Naive thymus-derived CD8-positive, alpha-beta T cell (primary cell): ENCODE measurements around the gene SCPEP1. TPM values are rescaled to one million over a fixed set of nuclear protein-coding genes. Genes with fewer than 3 reads are reported as not detected.
A peak's percentile ranks its signal among the peaks of the same experiment; 100 is the strongest.
"Not testable (repeated sequence)": the region's sequence is repeated elsewhere in the genome, so short reads cannot be mapped to it uniquely, and the experiment has no call there.

Source experiments
- ATAC-seq, 2 donors: fragments of 150-1000 bp; cut with Tn5 transposase in 1 of 2; sonication (Bioruptor Pico), chemical (Tn5 transposase) in 1 of 2; 1 replicate in 1 of 2; 2 replicates in 1 of 2; pipeline ENCODE4 v1.10.0; 2021; ENCODE audit warnings: mild to moderate bottlenecking in 2 of 2, moderate library complexity in 2 of 2
- POLR2A ChIA-PET: fragments of 350-600 bp; sonication (Branson Sonifier 250); formaldehyde crosslinking; loops from one replicate; lab custom pipeline; 2021; ENCODE audit warnings: antibody characterized with exemption; lab: Charles Lee
- DNase-seq, 10 donors: peaks; one replicate each; pipeline versions ENCODE4 v3.0.0 to v3.0.0-alpha.2; 2020 to 2022
- H3K27ac Mint-ChIP-seq, 10 donors: one replicate each; pipeline ENCODE4 v1.8.0; 2020 to 2022; ENCODE audit warnings: mild to moderate bottlenecking in 10 of 10, mixed read lengths in 10 of 10, moderate library complexity in 4 of 10, inconsistent platforms in 1 of 10
- H3K27me3 Mint-ChIP-seq, 5 donors: one replicate each; pipeline ENCODE4 v1.8.0; 2021 to 2022; ENCODE audit warnings: mixed read lengths in 5 of 5
- H3K36me3 Mint-ChIP-seq, 3 donors: one replicate each; pipeline ENCODE4 v1.8.0; 2020 to 2022; ENCODE audit warnings: mixed read lengths in 3 of 3, mild to moderate bottlenecking in 2 of 3, inconsistent platforms in 1 of 3
- H3K4me1 Mint-ChIP-seq, 4 donors: one replicate each; pipeline ENCODE4 v1.8.0; 2021 to 2022; ENCODE audit warnings: mixed read lengths in 4 of 4
- H3K4me3 Mint-ChIP-seq, 10 donors: one replicate each; pipeline ENCODE4 v1.8.0; 2020 to 2022; ENCODE audit warnings: mild to moderate bottlenecking in 10 of 10, mixed read lengths in 10 of 10, moderate library complexity in 6 of 10, inconsistent platforms in 1 of 10
- H3K9me3 Mint-ChIP-seq, 9 donors: one replicate each; pipeline ENCODE4 v1.8.0; 2020 to 2022; ENCODE audit warnings: mixed read lengths in 9 of 9, mild to moderate bottlenecking in 3 of 9, inconsistent platforms in 1 of 9, moderate library complexity in 1 of 9
- polyA plus RNA-seq, 3 donors: library from polyadenylated mRNA; unstranded; fragments of 300-500 nt; fragmentation: Illumina TruSeq; gene quantifications; one replicate each; pipeline ENCODE4 v1.2.3, GENCODE V29; 2021
- total RNA-seq, 8 experiments: library from RNA in 2 of 8; stranded (reverse) in 2 of 8; gene quantifications; one replicate each; pipeline ENCODE4 v1.2.3 and lab custom pipeline; 2021 to 2026

SCPEP1 gene
- total and polyA plus RNA-seq, 5 experiments from 2014 or later, result 17.6 to 32.7 (median 28.2) TPM

- Mint-ChIP-seq H3K27me3 (no peaks in the 10 kb centered on the region), H3K4me1 (peaks cover 0 to 2% (median 0%) of the 10 kb centered on the region in 4 donors), H3K4me3 (no peak overlapping the region), H3K27ac (peak overlapping the region in 1 of 10 donors; percentile 41), H3K9me3 (no peaks in the 10 kb centered on the region), H3K36me3 (peaks cover 5 to 87% (median 32%) of the 10 kb centered on the region in 3 donors)
- ATAC-seq, result peak; percentile 53 to 78
- DNase-seq, result peak in 4 of 10 donors; percentile 10 to 68 (median 62)
- POLR2A ChIA-PET, result no interaction called here
Measured at GRCh38 chr17:56939869-56940484, 38.0 kb upstream of the SCPEP1 start.

GRCh38 chr17:56943505-56944125, 34.3 kb upstream of the SCPEP1 start:
- Mint-ChIP-seq H3K27me3 (no peaks in the 10 kb centered on the region), H3K4me1 (peaks cover 0 to 2% (median 0%) of the 10 kb centered on the region in 4 donors), H3K4me3 (no peak overlapping the region), H3K27ac (peak overlapping the region in 1 of 10 donors; percentile 26), H3K9me3 (no peaks in the 10 kb centered on the region), H3K36me3 (peaks cover 0 to 90% (median 25%) of the 10 kb centered on the region in 3 donors)
- DNase-seq, result no peak
- POLR2A ChIA-PET, result interaction anchor here (0.7 kb wide), 1 partner anchor 85 kb away, joined by 3 read pairs; no protein-coding TSS in a partner anchor
- ATAC-seq, result no peak

GRCh38 chr17:56945938-56946505, 31.9 kb upstream of the SCPEP1 start:
- H3K9me3 Mint-ChIP-seq, result no peaks in the 10 kb centered on the region
- DNase-seq (no peak), ATAC-seq (no peak)
- no peaks in the 10 kb centered on the region for H3K27me3 Mint-ChIP-seq
- no peak overlapping the region for H3K27ac Mint-ChIP-seq
- POLR2A ChIA-PET, result no interaction called here
- H3K4me1 Mint-ChIP-seq, result peaks cover 0 to 6% (median 2%) of the 10 kb centered on the region in 4 donors
- H3K4me3 Mint-ChIP-seq, result no peak overlapping the region
- H3K36me3 Mint-ChIP-seq, result peaks cover 0 to 92% (median 27%) of the 10 kb centered on the region in 3 donors

- Mint-ChIP-seq H3K4me3 (no peak overlapping the region), H3K4me1 (peaks cover 0 to 9% (median 3%) of the 10 kb centered on the region in 4 donors), H3K36me3 (peaks cover 0 to 84% (median 20%) of the 10 kb centered on the region in 3 donors), H3K27ac (peak overlapping the region in 3 of 10 donors; percentile 1 to 43 (median 19)), H3K9me3 (no peaks in the 10 kb centered on the region), H3K27me3 (no peaks in the 10 kb centered on the region)
- no peak for ATAC-seq
- POLR2A ChIA-PET, result no interaction called here
- no peak for DNase-seq
Measured at GRCh38 chr17:56947741-56948140, 30.2 kb upstream of the SCPEP1 start.

- DNase-seq, result no peak
- Mint-ChIP-seq H3K36me3 (peaks cover 0 to 82% (median 20%) of the 10 kb centered on the region in 3 donors), H3K4me3 (no peak overlapping the region), H3K27ac (no peak overlapping the region), H3K27me3 (no peaks in the 10 kb centered on the region), H3K9me3 (no peaks in the 10 kb centered on the region), H3K4me1 (peaks cover 0 to 9% (median 4%) of the 10 kb centered on the region in 4 donors)
- POLR2A ChIA-PET, result no interaction called here
- no peak for ATAC-seq
Measured at GRCh38 chr17:56948491-56948890, 29.4 kb upstream of the SCPEP1 start.

GRCh38 chr17:56949595-56949994, 28.3 kb upstream of the SCPEP1 start:
- no peaks in the 10 kb centered on the region for H3K27me3 Mint-ChIP-seq
- no peak overlapping the region for H3K4me3 Mint-ChIP-seq
- H3K4me1 Mint-ChIP-seq, result peaks cover 0 to 11% (median 4%) of the 10 kb centered on the region in 4 donors
- DNase-seq, result no peak
- no peak for ATAC-seq
- H3K9me3 Mint-ChIP-seq, result no peaks in the 10 kb centered on the region
- H3K36me3 Mint-ChIP-seq, result peaks cover 0 to 73% (median 20%) of the 10 kb centered on the region in 3 donors
- POLR2A ChIA-PET, result no interaction called here
- H3K27ac Mint-ChIP-seq, result peak overlapping the region in 4 of 10 donors; percentile 18 to 84 (median 42)

GRCh38 chr17:56956992-56957391, 20.9 kb upstream of the SCPEP1 start:
- ATAC-seq, result no peak
- Mint-ChIP-seq H3K9me3 (no peaks in the 10 kb centered on the region), H3K27me3 (no peaks in the 10 kb centered on the region), H3K4me1 (peaks cover 12 to 54% (median 26%) of the 10 kb centered on the region in 4 donors), H3K27ac (peak overlapping the region in 1 of 10 donors; percentile 15), H3K36me3 (peaks cover 0 to 25% (median 0%) of the 10 kb centered on the region in 3 donors), H3K4me3 (no peak overlapping the region)
- POLR2A ChIA-PET, result interaction anchor here (0.6 kb wide), 1 partner anchor 1558 kb away, joined by 3 read pairs; no protein-coding TSS in a partner anchor
- DNase-seq, result no peak

- peaks cover 0 to 6% (median 0%) of the 10 kb centered on the region in 3 donors for H3K36me3 Mint-ChIP-seq
- peak; percentile 95 to 98 for ATAC-seq
- POLR2A ChIA-PET, result interaction anchor here (0.6 to 2.0 kb wide), 6 partner anchors 18 to 367 kb away, joined by 3 to 7 read pairs (median 4); partner anchors contain the start of genes AKAP1, NOG, SCPEP1 and TRIM25
Measured at GRCh38 chr17:56960596-56961538, 17.1 kb upstream of the SCPEP1 start, which contains the start of gene COIL. COIL (minus strand) TSS chr17:56961050; CDS start chr17:56961019, 31 bp downstream.

GRCh38 chr17:56965241-56965640, 12.7 kb upstream of the SCPEP1 start:
- DNase-seq, H3K4me1 Mint-ChIP-seq, ATAC-seq, H3K27me3 Mint-ChIP-seq, H3K36me3 Mint-ChIP-seq, POLR2A ChIA-PET, H3K9me3 Mint-ChIP-seq, H3K27ac Mint-ChIP-seq, H3K4me3 Mint-ChIP-seq: not testable (repeated sequence)

More at GRCh38 chr17:56960596-56961538, 17.1 kb upstream of the SCPEP1 start, which contains the start of gene COIL:
- Mint-ChIP-seq H3K27me3 (peaks cover 0 to 4% (median 0%) of the 10 kb centered on the region in 5 donors), H3K4me3 (peak within 1 kb of the TSS; percentile 77 to 94 (median 87)), H3K4me1 (peaks cover 10 to 35% (median 23%) of the 10 kb centered on the region in 4 donors), H3K27ac (peak within 1 kb of the TSS; percentile 84 to 97 (median 95)), H3K9me3 (no peaks in the 10 kb centered on the region)
- peak; percentile 83 to 95 (median 92) for DNase-seq

- POLR2A ChIA-PET, ATAC-seq, H3K9me3 Mint-ChIP-seq, H3K4me1 Mint-ChIP-seq, H3K27me3 Mint-ChIP-seq, H3K4me3 Mint-ChIP-seq, DNase-seq, H3K36me3 Mint-ChIP-seq, H3K27ac Mint-ChIP-seq: not testable (repeated sequence)
Measured at GRCh38 chr17:56965681-56966080, 12.2 kb upstream of the SCPEP1 start.

GRCh38 chr17:56966338-56966737, 11.6 kb upstream of the SCPEP1 start:
- Mint-ChIP-seq H3K4me3 (no peak overlapping the region), H3K9me3 (no peaks in the 10 kb centered on the region), H3K36me3 (no peaks in the 10 kb centered on the region), H3K27me3 (peaks cover 0 to 4% (median 0%) of the 10 kb centered on the region in 5 donors), H3K4me1 (no peaks in the 10 kb centered on the region), H3K27ac (no peak overlapping the region)
- no peak for DNase-seq
- POLR2A ChIA-PET, result no interaction called here
- ATAC-seq, result no peak

- POLR2A ChIA-PET, result interaction anchor here (0.6 kb wide), 1 partner anchor 27 kb away, joined by 3 read pairs; no protein-coding TSS in a partner anchor
- Mint-ChIP-seq H3K9me3 (no peaks in the 10 kb centered on the region), H3K27ac (no peak overlapping the region), H3K27me3 (peaks cover 0 to 3% (median 0%) of the 10 kb centered on the region in 5 donors), H3K36me3 (no peaks in the 10 kb centered on the region), H3K4me3 (no peak overlapping the region), H3K4me1 (no peaks in the 10 kb centered on the region)
- no peak for DNase-seq
- ATAC-seq, result no peak
Measured at GRCh38 chr17:56970974-56971373, 7.0 kb upstream of the SCPEP1 start.
